HTERT RPE-1 (cell line): ENCODE results near the gene LMX1A.

Experiments used
- in situ Hi-C: fragments of 300-500 bp; cut with MboI; formaldehyde crosslinking; loops from 4 replicates; pipeline ENCODE4 v1.14.3; 2020; ENCODE audit warnings: low sequenced_read_pairs

Gene LMX1A

DNA sequence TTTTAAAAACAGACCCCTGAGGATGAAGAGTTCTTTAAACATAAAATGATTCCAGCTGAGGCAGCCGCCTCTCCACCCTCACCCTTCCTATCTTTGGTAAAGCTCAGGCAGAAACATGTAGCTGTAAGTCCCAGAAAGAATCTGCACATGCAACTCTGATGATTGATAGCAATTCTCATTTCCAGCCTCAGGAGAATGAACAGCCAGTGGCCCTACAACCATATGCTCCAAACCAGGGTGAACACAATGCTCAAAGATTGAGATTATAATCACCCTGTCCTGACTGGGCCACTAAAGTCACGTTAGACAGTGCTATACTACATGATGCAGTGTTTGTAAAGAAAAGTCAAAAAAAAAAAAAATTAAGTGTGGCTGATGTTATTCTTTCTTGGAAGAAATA lies 80.2 kb downstream of the LMX1A start:
- in situ Hi-C loops: no loop called here

DNA sequence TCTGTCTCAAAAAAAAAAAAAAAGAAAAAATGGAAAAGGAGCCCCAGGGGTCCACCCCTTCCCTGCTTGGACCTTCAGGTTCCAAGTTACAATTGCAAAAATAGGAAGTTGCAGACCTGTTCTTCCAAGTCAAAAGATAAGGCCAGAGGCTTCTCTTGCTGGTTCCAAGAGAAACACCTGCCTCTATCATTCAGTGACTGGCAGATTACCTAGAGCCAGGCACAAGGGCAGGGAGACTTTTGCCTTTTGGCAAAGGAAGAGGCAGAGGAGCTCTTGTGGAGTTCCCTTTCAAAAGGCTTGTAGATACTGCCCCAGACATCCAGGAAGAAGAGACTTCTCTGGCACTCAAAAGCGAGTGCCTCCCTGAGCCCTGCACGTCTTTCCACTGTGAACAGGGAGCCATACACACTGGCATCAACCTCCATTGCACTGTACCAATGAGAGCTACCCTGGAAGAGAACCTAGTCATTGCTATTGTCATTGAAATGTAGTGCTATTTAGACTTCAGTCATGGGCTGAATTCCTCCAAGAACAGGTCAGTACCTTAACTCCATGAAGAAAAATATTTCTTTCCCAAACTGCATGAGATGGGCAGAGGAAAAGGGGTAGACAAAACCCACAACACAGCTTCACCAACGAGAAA lies 91.2 kb downstream of the LMX1A start:
- in situ Hi-C loops: no loop called here

DNA sequence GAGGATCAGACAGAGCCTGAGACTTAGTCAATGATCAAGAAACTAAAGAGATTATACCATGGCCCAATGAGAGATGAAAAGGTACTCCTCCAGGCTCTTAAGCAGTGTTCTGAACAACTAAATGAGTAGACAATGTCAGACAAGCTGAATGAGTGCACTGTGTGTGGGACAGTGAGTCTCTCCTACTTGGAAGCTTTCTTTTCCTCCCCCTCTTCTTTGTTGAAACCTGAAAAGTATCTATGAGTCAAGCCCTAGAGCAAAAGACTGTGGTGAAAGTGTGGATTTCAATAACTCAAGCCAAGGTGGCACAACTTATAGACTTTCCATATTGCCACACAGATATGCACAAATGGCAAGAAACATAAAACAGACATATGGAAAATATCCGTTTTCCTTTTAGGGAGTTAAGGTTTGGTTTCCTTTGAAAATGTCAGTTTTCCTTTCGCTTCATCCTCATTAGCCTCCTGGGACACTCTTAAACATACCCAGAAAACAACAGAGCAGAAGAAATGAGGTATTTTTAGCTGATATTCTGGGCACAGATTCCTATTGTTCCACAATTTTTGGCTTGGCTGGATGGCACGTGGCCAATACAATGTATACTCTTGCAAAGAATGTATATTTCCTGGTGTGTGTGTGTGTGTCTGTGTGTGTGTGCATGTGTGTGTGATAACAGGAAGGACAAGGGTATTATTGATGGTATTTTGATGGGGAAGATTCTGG lies 96.6 kb downstream of the LMX1A start:
- in situ Hi-C loops: no loop called here

DNA sequence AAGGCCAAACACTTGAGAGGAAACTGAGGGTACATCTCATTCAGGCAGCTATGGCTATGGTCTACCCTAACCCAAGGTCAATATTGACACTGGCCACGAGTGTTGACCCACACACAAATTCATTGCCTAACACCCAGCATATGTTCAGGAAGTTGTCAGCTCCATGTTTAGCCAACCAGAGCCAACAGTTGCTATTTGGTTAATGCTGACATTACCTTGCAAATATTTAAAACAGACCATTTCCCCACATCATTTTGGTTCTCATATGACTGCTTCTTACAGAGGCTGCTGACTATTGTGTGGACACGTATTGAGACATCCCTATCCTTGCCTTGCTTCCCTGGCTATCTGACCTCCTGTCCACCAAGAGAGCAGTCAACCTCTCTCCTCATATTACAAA lies 97.3 kb downstream of the LMX1A start:
- in situ Hi-C loops: no loop called here

DNA sequence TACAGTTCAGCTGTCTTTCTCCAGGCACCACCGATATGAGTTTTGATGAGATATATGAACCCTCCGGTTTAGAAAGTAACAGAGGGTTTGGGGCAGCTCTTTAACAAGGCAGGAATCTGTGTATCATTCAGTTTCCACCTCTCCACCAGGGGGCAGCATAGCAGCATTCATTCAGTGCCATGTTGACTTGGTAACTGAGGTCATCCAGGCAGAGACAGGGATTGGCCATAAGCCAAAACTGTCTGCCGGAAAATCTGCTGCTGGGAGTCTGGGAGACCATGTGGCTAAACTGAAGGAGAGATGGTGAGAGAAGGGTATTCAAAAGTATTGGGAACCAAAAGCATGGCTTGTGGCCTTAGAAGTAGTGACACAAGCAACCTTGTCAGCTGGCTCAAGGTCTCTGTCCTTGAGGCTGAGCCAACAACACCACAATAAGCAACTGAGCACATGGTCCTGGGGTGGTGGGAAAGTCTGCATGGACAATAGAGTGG lies 98.5 kb downstream of the LMX1A start:
- in situ Hi-C loops: no loop called here

DNA sequence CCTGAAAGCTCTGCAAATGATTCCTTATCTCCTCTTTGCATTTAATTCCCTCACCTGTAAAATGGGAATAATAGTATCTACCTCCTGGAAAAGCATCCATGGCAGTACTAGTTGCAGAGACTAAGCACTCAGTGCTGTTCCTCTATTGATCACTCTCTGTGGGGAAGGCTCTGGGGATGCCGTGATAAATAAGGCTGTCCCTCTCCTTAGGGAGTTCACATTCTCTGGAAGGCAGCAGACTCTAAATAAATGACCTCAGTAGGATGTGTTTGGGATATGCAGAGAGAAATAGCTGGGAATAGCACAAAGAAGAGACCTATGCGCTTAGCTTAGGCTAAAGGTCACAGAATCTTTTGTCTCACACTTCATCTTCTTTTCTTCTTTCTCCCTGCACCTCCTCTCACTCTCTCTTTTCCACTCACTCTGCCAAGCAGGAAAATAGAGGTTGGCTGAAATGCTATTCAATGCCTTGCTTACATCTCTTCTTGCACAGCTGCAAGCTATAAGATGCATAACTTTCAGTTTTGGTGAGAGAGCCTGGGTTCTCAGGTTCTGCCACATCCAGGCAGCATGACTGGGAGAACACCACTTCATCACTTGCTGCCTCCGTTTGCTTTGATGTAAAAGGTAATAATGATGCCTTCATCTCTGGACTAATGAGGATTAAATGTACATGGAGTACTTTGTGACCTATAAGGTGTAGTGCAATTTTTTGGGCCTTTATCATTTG lies 101.5 kb downstream of the LMX1A start:
- in situ Hi-C loops: no loop called here

DNA sequence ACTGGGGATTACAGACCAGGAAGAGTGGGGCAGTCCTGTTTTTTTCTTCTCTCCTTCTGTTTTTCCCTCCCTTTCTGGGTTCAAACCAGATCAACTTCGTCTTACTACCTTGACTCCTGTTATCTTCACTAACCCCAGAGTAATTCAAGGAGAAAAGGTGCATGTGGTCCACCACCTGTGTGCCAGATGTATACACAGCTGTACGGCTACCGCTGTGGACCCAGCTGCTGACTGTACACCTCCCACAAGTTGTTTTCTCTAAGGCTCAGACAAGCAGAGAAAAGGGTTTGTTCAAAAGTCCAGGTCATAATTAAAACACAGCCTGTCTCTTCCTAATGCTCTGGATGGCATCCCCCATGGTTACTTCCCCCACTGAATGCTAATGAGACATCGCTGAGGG lies 102.1 kb downstream of the LMX1A start:
- in situ Hi-C loops: no loop called here

DNA sequence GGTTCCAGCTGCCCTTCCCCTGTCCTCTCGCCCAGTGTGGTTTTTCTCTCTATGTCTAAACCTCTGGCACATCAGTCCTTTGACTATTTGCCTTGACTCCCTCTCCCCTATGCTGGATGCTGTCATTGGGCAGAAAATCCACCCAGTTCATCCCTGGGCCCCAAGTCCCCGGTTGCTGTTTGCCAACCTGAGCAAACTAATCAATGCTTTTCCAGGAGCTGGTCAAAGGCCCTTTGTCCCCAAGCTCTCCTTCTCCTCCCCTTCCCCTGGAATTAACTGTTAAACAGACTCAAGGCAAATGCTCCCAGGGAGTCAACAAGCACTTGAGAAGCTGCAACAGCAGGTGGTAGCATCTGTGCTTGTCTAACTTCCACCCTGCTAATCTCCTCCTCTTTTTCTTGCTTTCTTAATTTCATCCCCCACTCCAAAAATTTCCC lies 102.7 kb downstream of the LMX1A start:
- in situ Hi-C loops: no loop called here

DNA sequence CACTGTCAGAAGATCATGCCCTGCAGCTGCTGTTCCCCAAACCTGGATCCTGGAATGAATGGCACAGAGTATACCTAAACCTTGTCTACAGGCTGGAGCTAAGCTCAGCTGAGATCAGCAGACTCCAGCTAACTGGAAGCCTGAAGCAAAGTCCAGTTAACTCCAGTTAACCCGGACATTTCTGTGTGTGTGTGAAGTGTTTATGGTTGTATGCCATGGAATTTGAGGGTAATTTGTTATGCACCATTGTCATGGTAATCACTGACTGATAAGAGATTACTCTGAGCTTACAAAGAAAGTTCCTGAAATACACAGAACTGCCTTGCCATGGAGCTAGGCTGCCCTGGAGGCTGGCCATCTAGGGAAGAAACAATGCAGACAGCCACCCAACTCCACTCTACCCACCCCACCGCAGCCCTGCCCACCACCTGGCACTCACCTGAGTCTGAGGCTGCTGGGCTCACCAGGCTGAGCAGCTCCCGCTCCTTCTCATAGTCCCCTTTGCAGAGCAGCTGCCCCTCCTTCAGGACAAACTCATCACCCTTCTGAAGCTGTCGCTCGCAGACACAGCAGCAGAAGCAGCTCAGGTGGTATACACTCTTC lies 107.4 kb downstream of the LMX1A start:
- in situ Hi-C loops: no loop called here

DNA sequence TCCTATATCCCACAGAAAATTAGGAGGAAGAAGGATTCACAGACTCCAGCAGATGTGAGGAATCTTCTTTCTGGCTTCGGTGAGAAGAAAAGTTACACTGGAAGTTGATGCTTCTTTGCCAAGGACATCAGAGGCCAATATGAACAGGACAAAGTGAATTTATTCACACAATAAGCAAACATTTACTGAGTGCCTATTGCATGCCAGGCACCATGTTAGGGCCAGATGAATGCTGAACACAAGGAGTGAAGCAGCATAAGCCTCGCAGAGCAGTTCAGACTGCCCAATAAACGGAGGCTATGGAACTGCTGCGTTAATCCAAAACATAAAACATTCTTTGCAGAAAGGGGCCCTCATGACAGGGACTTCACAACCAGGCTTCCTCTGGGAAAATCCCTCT lies 114.6 kb downstream of the LMX1A start:
- in situ Hi-C loops: no loop called here

DNA sequence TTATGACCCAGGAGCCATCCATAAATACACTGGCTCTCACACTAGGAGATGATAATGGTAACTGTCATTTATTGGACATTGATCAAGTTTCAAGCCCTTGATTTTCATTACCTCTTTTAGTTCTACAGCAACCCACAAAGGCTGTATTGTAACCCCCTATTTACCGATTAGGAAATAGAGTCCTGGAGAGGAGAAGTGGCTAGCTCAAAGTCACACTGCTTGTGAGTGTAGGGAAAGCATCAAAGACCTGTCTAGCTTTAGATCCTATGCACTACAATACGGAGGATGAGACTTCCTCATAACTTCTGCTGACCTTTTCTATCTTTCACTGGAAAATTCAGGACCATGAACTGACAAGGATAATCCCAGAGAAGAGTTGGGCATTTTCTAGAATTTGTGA lies 115.2 kb downstream of the LMX1A start:
- in situ Hi-C loops: no loop called here

DNA sequence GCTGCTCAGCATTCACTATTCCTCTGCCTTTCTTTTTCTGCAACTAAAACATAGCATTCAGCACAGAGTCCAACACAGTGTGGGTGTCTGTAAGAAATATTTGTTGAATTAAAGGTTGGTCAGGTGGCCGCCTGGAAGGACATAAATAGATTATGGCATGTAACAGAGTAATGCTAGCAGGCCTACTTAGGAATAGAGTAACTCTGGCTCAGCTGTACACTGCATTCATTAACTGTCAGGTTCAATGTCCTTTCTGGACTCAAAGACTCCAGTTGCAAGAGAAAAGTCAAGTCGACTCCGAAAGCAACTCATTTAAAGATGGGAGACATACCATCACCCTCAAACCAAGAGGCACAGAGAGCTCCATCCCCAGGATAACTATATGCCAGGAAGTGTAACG lies 116.0 kb downstream of the LMX1A start:
- in situ Hi-C loops: no loop called here

DNA sequence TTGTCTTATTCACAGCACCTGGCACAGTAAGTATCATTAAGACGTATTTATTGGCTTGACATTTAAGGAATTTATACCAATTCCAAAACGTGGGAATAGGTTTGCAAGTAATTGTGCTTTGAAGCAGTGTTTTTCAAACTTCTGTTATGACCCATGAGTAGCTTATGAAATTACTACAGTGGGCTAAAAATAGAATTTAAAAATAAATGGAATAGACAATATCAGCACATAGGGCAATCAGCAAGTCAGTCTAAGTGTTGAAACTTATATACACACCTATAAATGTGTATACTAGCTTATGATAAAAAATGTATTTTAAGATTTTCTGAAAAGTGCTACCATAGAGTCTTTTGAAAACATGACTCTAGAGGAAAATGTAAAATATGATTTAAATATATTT lies 116.6 kb downstream of the LMX1A start:
- in situ Hi-C loops: no loop called here

DNA sequence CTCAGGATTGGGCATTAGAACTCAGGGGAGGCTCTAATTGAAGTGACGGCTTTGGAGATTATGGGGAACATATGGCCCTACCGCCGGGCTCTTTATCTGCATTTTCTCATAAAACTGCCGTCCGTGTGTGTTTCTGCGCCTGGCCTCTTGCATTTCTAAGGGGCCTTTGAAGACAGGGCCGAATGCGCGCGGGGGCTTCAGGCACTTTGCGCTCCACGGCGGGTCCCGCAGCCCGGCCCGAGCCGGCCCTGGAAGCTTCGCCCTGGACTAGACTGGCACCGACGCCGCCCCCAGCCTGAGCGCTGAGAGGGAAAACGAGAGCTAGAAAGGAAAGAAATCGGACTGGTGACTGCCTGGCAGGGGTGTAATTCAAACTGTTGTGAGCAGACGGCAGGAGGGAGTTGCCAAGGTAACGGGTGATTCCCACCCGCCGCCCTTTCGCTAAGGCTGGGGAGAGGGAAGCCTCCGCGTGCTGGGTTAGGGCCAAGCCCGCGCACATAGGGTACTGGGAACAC lies 120.7 kb downstream of the LMX1A start:
- in situ Hi-C loops: no loop called here

DNA sequence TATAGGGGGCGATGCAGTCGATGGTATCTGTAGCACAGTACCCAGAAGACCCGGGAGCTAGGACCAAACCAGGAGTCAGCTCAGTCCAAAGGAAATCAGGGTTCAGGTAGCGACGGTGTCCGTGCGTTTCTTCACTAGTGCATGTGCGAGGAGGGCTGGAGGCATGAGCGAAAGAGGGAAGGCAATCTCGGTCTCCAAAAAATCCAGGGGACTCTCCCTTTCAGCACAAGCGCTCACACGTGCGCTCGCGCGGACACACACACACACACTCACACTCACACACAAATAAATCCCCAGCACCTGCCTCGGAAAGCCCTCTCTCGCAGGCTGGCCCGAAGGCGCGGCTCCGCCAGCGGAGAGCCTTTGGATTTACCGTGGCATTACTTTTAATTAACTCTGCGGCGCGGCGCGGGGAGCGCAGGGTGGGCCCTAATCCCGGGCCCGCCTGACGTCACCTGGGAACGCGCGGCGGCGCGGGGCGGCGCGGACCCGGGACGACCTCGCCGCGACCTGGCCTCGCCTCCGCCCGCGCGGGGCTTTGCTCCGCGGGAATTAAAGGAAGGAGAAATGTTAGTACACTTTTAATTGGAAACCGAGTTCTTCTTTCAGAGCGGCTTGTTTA lies 121.2 kb downstream of the LMX1A start:
- in situ Hi-C loops: no loop called here

DNA sequence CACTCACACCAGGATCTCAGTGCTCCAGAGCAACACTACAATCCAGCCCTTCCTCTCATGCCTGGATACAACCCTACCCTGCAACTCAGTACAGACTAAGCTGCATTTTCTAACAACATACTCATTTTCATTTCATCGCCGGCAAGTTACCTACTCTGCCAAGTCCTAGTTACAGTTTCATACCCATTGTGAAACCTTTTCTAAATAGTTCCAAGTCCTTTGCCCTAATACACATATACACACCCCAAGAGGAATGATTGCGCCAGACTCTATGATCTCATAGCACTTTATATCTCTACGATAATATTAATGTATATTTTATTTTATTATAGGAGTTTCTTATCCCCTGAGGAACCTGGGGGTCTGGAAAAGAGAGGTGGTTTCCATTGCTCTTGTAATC lies 122.4 kb downstream of the LMX1A start:
- in situ Hi-C loops: no loop called here

DNA sequence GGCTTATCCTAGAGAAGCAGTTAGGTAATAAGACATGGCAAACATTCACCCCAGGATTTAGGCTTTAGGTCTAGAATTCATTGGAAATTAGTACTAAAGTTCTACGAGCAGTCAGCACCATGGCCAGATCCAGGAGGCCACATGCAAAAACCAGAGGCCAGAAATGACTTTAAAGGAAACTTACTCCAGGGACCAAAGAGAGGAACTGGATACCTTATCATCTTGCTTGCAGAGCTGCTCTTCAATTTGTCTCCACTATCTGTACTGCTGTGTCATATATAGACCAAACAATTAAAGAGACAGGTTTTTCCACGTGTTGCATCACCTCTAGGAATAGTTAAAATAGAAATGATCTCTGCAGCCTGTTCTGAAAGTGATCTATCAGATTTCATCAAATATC lies 127.8 kb downstream of the LMX1A start:
- in situ Hi-C loops: no loop called here

DNA sequence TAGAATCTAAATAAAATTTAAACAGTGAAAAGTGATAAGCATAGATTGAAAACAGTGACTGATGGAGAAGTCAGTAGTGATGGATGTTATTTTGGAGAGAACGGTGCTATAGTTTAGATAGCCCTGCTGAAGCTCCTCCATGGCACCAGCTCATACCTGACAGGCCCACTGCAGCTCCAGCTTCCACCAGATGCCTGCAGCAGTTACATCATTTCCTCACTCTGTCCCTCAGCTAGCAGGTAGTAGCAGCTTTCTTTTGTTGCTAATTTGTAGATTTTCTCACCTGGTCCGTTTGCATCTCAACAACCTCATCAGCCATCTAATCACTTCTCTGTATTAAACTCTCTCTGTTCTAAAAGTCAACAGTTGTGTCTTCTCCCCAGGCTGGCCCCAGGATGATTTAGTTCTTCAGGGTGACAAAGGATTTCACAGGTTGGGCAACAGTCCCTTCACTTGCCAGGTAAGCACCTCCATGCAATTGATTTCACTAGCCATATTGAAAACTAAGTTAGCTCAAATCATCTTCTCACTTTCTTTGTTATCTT lies 128.3 kb downstream of the LMX1A start:
- in situ Hi-C loops: no loop called here

DNA sequence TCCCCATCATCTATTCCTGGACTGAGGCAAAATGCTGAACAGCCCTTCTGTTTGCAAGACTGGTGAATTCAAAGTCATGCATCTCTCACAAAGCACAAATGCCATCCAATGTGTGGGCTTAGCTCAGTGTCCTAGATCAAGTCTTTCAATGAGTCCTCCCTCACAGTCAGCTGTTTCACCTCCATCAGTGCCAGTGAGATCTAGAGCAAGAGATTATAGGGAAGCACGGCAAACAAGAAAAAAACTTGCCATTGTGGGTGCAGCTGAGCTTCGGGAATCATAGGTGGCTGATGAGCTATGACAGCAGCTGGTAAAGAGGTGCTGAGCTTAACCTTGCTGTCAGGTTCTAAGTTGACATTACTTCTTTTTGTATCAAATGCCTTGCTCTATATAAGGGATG lies 130.2 kb downstream of the LMX1A start:
- in situ Hi-C loops: no loop called here

DNA sequence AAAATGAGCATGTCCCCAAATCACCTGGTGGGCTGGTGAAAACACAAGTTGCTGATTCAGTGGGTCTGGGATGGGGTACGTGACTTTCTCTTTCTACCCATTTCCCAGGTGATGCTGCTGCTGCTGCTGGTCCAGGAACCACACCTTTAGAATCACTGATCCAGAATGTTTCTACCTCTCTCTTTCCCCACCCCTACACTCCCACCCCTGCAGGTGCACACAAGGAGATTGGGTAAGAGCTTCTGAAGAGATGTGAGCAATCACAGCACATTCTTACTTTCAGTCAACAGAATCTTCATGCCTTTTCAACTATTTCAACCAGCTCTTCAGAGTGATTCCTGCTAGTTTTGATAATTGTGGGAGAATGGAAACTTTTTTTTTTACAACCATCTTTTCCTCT lies 130.9 kb downstream of the LMX1A start:
- in situ Hi-C loops: no loop called here

DNA sequence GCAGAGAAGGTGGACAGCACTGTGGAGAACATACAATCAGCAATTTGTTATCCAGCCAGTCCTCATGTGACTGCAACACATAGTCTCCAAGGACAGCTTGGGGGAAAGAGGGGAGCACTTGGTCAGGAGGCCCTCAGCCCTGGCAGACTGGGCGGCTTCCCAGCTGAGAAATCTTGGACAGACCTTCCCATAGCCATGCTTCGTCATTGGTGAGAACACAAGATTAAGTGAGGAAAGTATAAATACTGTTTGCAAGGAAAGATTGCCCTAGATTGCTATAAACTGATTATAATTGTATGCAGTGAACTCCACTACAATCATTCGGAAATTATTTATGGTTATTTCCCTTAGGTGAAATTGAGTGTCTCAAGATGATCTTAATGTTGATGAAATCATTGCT lies 131.5 kb downstream of the LMX1A start:
- in situ Hi-C loops: no loop called here
